GM21423 (cell line): ENCODE measurements around the gene RANGAP1.
A peak's percentile ranks its signal among the peaks of the same experiment; 100 is the strongest.

Experiments used
- ATAC-seq: cut with Tn5 transposase; IDR thresholded peaks from one replicate; pipeline ENCODE4 v1.9.1; 2021; ENCODE audit warnings: mild to moderate bottlenecking, moderate library complexity; ENCODE audit not compliant: unreplicated experiment

RANGAP1 gene

GRCh38 chr22:41204066-41204465, 81.9 kb downstream of the RANGAP1 start:
- no peak for ATAC-seq

GRCh38 chr22:41203118-41203517, 82.9 kb downstream of the RANGAP1 start:
- ATAC-seq = no peak

- no peak for ATAC-seq
These were observed 84.8 kb downstream of the RANGAP1 start for GRCh38 chr22:41201141-41201540.

DNA sequence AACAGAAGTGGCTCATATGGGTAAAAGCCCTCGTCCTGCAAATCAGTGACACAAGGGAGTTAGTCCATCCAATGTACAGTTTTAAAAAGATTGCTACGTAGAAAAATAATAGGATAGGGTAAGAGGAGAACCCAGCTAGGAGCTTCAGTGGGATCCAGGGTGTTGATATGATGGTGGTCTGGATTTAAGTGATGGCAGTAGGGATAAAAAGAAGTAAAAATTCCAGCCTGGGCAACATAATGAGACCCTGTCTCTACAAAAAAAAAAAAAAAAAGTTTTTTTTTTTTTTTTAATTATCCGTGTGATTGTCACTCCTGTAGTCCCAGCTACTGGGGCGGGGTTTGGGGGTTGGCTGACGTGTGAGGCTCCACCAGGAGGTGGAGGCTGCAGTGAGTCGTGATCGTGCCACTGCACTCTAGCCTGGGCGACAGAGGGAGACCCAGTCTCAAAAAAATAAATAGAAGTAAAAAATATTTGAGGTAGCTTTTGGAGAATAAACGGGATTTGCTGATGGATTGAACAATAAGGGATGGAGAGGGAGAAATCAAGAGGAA, 87.9 kb downstream of the RANGAP1 start:
- no peak for ATAC-seq

- peak; percentile 77 for ATAC-seq
These were observed 88.7 kb downstream of the RANGAP1 start for GRCh38 chr22:41197038-41197972.
